ENCODE data around the gene OGFOD3.
A peak's percentile ranks its signal among the peaks of the same experiment; 100 is the strongest.
"Not testable (repeated sequence)": the region's sequence is repeated elsewhere in the genome, so short reads cannot be mapped to it uniquely, and the experiment has no call there.

Gene OGFOD3

GRCh38 chr17:82432017-82432416, 13.6 kb upstream of the OGFOD3 start:
- DNase-seq, result no peak

- no peak for DNase-seq
Measured at GRCh38 chr17:82429824-82430223, 11.4 kb upstream of the OGFOD3 start.

GRCh38 chr17:82428546-82428945, 10.2 kb upstream of the OGFOD3 start:
- DNase-seq, result no peak

GRCh38 chr17:82424863-82425159, 6.4 kb upstream of the OGFOD3 start:
- no peak for DNase-seq

- DNase-seq, result peak; percentile 60 to 69
Measured at GRCh38 chr17:82424001-82424862, 5.8 kb upstream of the OGFOD3 start.

GRCh38 chr17:82419540-82419939, 1.2 kb upstream of the OGFOD3 start:
- DNase-seq, result no peak

- peak in 1 of 2 donors; percentile 14 for DNase-seq
Measured at GRCh38 chr17:82416771-82417170, 1.6 kb downstream of the OGFOD3 start.

- DNase-seq, result no peak
Measured at GRCh38 chr17:82416264-82416663, 2.1 kb downstream of the OGFOD3 start.

- DNase-seq, result no peak
Measured at GRCh38 chr17:82415786-82416185, 2.6 kb downstream of the OGFOD3 start.

GRCh38 chr17:82415336-82415735, 3.0 kb downstream of the OGFOD3 start:
- no peak for DNase-seq

GRCh38 chr17:82414548-82415281, 3.7 kb downstream of the OGFOD3 start:
- peak; percentile 70 to 71 for DNase-seq

GRCh38 chr17:82412535-82413520, 5.6 kb downstream of the OGFOD3 start:
- DNase-seq, result no peak

- DNase-seq, result not testable (repeated sequence)
Measured at GRCh38 chr17:82412081-82412480, 6.3 kb downstream of the OGFOD3 start.

GRCh38 chr17:82411396-82412053, 6.9 kb downstream of the OGFOD3 start:
- no peak for DNase-seq

- DNase-seq, result no peak
Measured at GRCh38 chr17:82410014-82410716, 8.2 kb downstream of the OGFOD3 start.

- no peak for DNase-seq
Measured at GRCh38 chr17:82408938-82409318, 9.5 kb downstream of the OGFOD3 start.

- DNase-seq, result no peak
Measured at GRCh38 chr17:82408288-82408937, 10.0 kb downstream of the OGFOD3 start.

- DNase-seq, result no peak
Measured at GRCh38 chr17:82407255-82407654, 11.1 kb downstream of the OGFOD3 start.

GRCh38 chr17:82406131-82406671, 12.2 kb downstream of the OGFOD3 start:
- DNase-seq, result no peak

GRCh38 chr17:82405051-82405450, 13.3 kb downstream of the OGFOD3 start:
- no peak for DNase-seq
